ENCODE data around the gene PPA1. TPM values are rescaled to one million over a fixed set of nuclear protein-coding genes. Genes with fewer than 3 reads are reported as not detected.

Gene PPA1
- total RNA-seq, 1 donor: 219 TPM

- no peaks in the 10 kb centered on the region for H3K36me3 ChIP-seq (ENCODE audit: insufficient read depth, low read length)
- TF ChIP-seq CTCF (IDR thresholded peaks at IDR 0.05; ENCODE audit: extremely low read depth, low read depth, low read length): no peak
- DNase-seq (ENCODE audit: insufficient read length, low spot score, missing footprints): no peak
- no peak overlapping the region for H2AFZ ChIP-seq (ENCODE audit: low read length)
- no peaks in the 10 kb centered on the region for H3K79me2 ChIP-seq (ENCODE audit: insufficient read depth, low read length)
- H3K4me3 ChIP-seq (ENCODE audit: insufficient read depth, low read length): no peak overlapping the region
- no peaks in the 10 kb centered on the region for H4K20me1 ChIP-seq (ENCODE audit: insufficient read depth, low read length)
- no peak overlapping the region for H3K27ac ChIP-seq (ENCODE audit: low read depth, low read length)
- H3K4me1 ChIP-seq (ENCODE audit: insufficient read depth, low read length): peaks cover 8% of the 10 kb centered on the region
- no peaks in the 10 kb centered on the region for H3K27me3 ChIP-seq (ENCODE audit: insufficient read depth, low read length)
- no peak overlapping the region for H3K4me2 ChIP-seq (ENCODE audit: insufficient read depth, low read length)
- no peaks in the 10 kb centered on the region for H3K9me3 ChIP-seq (ENCODE audit: low read depth, low read length)
Measured at GRCh38 chr10:70175516-70175915, 57.7 kb downstream of the PPA1 start.

- TF ChIP-seq CTCF (IDR thresholded peaks at IDR 0.05; ENCODE audit: extremely low read depth, low read depth, low read length): no peak
- Histone ChIP-seq H3K9me3 (ENCODE audit: low read depth, low read length) (no peaks in the 10 kb centered on the region), H2AFZ (ENCODE audit: low read length) (peak overlapping the region; percentile 95), H3K4me2 (ENCODE audit: insufficient read depth, low read length) (no peak overlapping the region), H3K79me2 (ENCODE audit: insufficient read depth, low read length) (peaks cover 11% of the 10 kb centered on the region), H3K4me1 (ENCODE audit: insufficient read depth, low read length) (peaks cover 8% of the 10 kb centered on the region), H3K4me3 (ENCODE audit: insufficient read depth, low read length) (no peak overlapping the region), H3K27ac (ENCODE audit: low read depth, low read length) (no peak overlapping the region), H3K36me3 (ENCODE audit: insufficient read depth, low read length) (no peaks in the 10 kb centered on the region), H3K27me3 (ENCODE audit: insufficient read depth, low read length) (no peaks in the 10 kb centered on the region), H4K20me1 (ENCODE audit: insufficient read depth, low read length) (peaks cover 8% of the 10 kb centered on the region)
- peak; percentile 39 for DNase-seq (ENCODE audit: insufficient read length, low spot score, missing footprints)
Measured at GRCh38 chr10:70174058-70174741, 59.0 kb downstream of the PPA1 start.

GRCh38 chr10:70169649-70170364 lies 63.4 kb downstream of the PPA1 start:
- Histone ChIP-seq H3K79me2 (ENCODE audit: insufficient read depth, low read length) (peaks cover 54% of the 10 kb centered on the region), H3K27ac (ENCODE audit: low read depth, low read length) (peak overlapping the region; percentile 98), H3K4me3 (ENCODE audit: insufficient read depth, low read length) (peak overlapping the region; percentile 92), H3K4me1 (ENCODE audit: insufficient read depth, low read length) (peaks cover 27% of the 10 kb centered on the region), H3K27me3 (ENCODE audit: insufficient read depth, low read length) (no peaks in the 10 kb centered on the region), H4K20me1 (ENCODE audit: insufficient read depth, low read length) (peaks cover 48% of the 10 kb centered on the region), H2AFZ (ENCODE audit: low read length) (peak overlapping the region; percentile 27), H3K9me3 (ENCODE audit: low read depth, low read length) (no peaks in the 10 kb centered on the region), H3K36me3 (ENCODE audit: insufficient read depth, low read length) (peaks cover 24% of the 10 kb centered on the region), H3K4me2 (ENCODE audit: insufficient read depth, low read length) (peak overlapping the region; percentile 94)
- TF ChIP-seq CTCF (IDR thresholded peaks at IDR 0.05; ENCODE audit: extremely low read depth, low read depth, low read length): no peak
- peak; percentile 47 for DNase-seq (ENCODE audit: insufficient read length, low spot score, missing footprints)

- TF ChIP-seq CTCF (IDR thresholded peaks at IDR 0.05; ENCODE audit: extremely low read depth, low read depth, low read length): no peak
- H4K20me1 ChIP-seq (ENCODE audit: insufficient read depth, low read length): peaks cover 56% of the 10 kb centered on the region
Measured at GRCh38 chr10:70169011-70169410, 64.2 kb downstream of the PPA1 start.

More at GRCh38 chr10:70169011-70169410, 64.2 kb downstream of the PPA1 start:
- no peak for DNase-seq (ENCODE audit: insufficient read length, low spot score, missing footprints)
- peak overlapping the region; percentile 98 for H3K27ac ChIP-seq (ENCODE audit: low read depth, low read length)
- H2AFZ ChIP-seq (ENCODE audit: low read length): no peak overlapping the region
- H3K9me3 ChIP-seq (ENCODE audit: low read depth, low read length): no peaks in the 10 kb centered on the region
- no peaks in the 10 kb centered on the region for H3K27me3 ChIP-seq (ENCODE audit: insufficient read depth, low read length)
- H3K36me3 ChIP-seq (ENCODE audit: insufficient read depth, low read length): peaks cover 32% of the 10 kb centered on the region
- H3K79me2 ChIP-seq (ENCODE audit: insufficient read depth, low read length): peaks cover 62% of the 10 kb centered on the region
- H3K4me1 ChIP-seq (ENCODE audit: insufficient read depth, low read length): peaks cover 30% of the 10 kb centered on the region
- H3K4me2 ChIP-seq (ENCODE audit: insufficient read depth, low read length): peak overlapping the region; percentile 94
- H3K4me3 ChIP-seq (ENCODE audit: insufficient read depth, low read length): peak overlapping the region; percentile 92
